ENCODE data around the gene MS4A12.
"Not testable (repeated sequence)": the region's sequence is repeated elsewhere in the genome, so short reads cannot be mapped to it uniquely, and the experiment has no call there.

The MS4A12 gene

DNA sequence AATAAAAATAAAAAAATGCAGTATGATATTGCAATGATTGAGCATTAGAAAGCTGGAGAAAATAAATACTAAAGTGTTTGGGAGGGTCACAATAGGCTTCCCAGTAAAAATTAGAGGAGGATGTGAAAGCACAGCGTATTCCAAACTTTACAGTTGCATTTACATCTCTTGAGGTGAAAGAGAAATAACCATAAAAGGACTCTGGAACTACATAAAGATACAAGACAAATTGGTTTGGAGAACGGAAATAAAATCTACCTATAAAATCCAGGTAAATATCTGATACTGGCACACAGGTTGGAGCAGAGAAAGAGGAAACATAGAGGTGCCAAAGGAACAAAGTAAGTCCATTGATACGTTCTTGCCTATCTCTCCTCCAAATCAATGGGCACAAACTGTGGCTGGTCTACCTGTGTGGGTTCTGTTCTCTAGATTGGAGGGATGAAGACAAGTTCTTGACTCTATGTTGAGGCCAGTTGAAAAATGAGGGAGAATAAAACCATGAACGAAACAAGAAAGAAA is at the start of gene MS4A12:
TSS of gene MS4A12 (plus strand) at position 291 of the 522 bp plus-strand sequence. CDS start 4,541 bp downstream, outside the sequence.
- H3K27ac ChIP-seq (ENCODE audit: poor library complexity, severe bottlenecking): no peak within 1 kb of the TSS
- TF ChIP-seq, protein P1, sequence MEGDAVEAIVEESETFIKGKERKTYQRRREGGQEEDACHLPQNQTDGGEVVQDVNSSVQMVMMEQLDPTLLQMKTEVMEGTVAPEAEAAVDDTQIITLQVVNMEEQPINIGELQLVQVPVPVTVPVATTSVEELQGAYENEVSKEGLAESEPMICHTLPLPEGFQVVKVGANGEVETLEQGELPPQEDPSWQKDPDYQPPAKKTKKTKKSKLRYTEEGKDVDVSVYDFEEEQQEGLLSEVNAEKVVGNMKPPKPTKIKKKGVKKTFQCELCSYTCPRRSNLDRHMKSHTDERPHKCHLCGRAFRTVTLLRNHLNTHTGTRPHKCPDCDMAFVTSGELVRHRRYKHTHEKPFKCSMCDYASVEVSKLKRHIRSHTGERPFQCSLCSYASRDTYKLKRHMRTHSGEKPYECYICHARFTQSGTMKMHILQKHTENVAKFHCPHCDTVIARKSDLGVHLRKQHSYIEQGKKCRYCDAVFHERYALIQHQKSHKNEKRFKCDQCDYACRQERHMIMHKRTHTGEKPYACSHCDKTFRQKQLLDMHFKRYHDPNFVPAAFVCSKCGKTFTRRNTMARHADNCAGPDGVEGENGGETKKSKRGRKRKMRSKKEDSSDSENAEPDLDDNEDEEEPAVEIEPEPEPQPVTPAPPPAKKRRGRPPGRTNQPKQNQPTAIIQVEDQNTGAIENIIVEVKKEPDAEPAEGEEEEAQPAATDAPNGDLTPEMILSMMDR (IDR thresholded peaks at IDR 0.05; ENCODE audit: poor library complexity, severe bottlenecking): no peak
- H3K4me3 ChIP-seq (ENCODE audit: severe bottlenecking): no peak within 1 kb of the TSS
- H3K36me3 ChIP-seq (ENCODE audit: low read depth): no peaks in the 10 kb centered on the region
- no peaks in the 10 kb centered on the region for H3K4me1 ChIP-seq (ENCODE audit: insufficient read depth, poor library complexity, severe bottlenecking)
- no peaks in the 10 kb centered on the region for H3K27me3 ChIP-seq (ENCODE audit: insufficient read depth, poor library complexity, severe bottlenecking)
- no peak for DNase-seq (ENCODE audit: low spot score)
- ATAC-seq (ENCODE audit: low read depth): no peak
- H3K9me3 ChIP-seq (ENCODE audit: severe bottlenecking): no peaks in the 10 kb centered on the region

- H3K36me3 ChIP-seq (ENCODE audit: low read depth): no peaks in the 10 kb centered on the region
- H3K4me3 ChIP-seq (ENCODE audit: severe bottlenecking): no peak overlapping the region
- TF ChIP-seq, protein P1 (IDR thresholded peaks at IDR 0.05; ENCODE audit: poor library complexity, severe bottlenecking): no peak
- H3K4me1 ChIP-seq (ENCODE audit: insufficient read depth, poor library complexity, severe bottlenecking): no peaks in the 10 kb centered on the region
- peaks cover 2% of the 10 kb centered on the region for H3K27me3 ChIP-seq (ENCODE audit: insufficient read depth, poor library complexity, severe bottlenecking)
- no peaks in the 10 kb centered on the region for H3K9me3 ChIP-seq (ENCODE audit: severe bottlenecking)
- no peak for ATAC-seq (ENCODE audit: low read depth)
- DNase-seq (ENCODE audit: low spot score): no peak
- H3K27ac ChIP-seq (ENCODE audit: poor library complexity, severe bottlenecking): no peak overlapping the region
These were observed 45.5 kb upstream of the MS4A12 start for GRCh38 chr11:60447070-60447469.

- no peak overlapping the region for H3K27ac ChIP-seq (ENCODE audit: poor library complexity, severe bottlenecking)
- H3K4me1 ChIP-seq (ENCODE audit: insufficient read depth, poor library complexity, severe bottlenecking): no peaks in the 10 kb centered on the region
- no peak for DNase-seq (ENCODE audit: low spot score)
- H3K36me3 ChIP-seq (ENCODE audit: low read depth): no peaks in the 10 kb centered on the region
- peaks cover 2% of the 10 kb centered on the region for H3K27me3 ChIP-seq (ENCODE audit: insufficient read depth, poor library complexity, severe bottlenecking)
- no peaks in the 10 kb centered on the region for H3K9me3 ChIP-seq (ENCODE audit: severe bottlenecking)
- H3K4me3 ChIP-seq (ENCODE audit: severe bottlenecking): no peak overlapping the region
- no peak for ATAC-seq (ENCODE audit: low read depth)
- TF ChIP-seq, protein P1 (IDR thresholded peaks at IDR 0.05; ENCODE audit: poor library complexity, severe bottlenecking): no peak
These were observed 44.7 kb upstream of the MS4A12 start for GRCh38 chr11:60447846-60448245.

GRCh38 chr11:60451185-60451584 is 41.4 kb upstream of the MS4A12 start:
- not testable (repeated sequence) for H3K27ac ChIP-seq (ENCODE audit: poor library complexity, severe bottlenecking); H3K36me3 ChIP-seq (ENCODE audit: low read depth); H3K27me3 ChIP-seq (ENCODE audit: insufficient read depth, poor library complexity, severe bottlenecking); DNase-seq (ENCODE audit: low spot score); H3K9me3 ChIP-seq (ENCODE audit: severe bottlenecking); ATAC-seq (ENCODE audit: low read depth); H3K4me3 ChIP-seq (ENCODE audit: severe bottlenecking); H3K4me1 ChIP-seq (ENCODE audit: insufficient read depth, poor library complexity, severe bottlenecking)

- Histone ChIP-seq H3K36me3 (ENCODE audit: low read depth) (no peaks in the 10 kb centered on the region), H3K27me3 (ENCODE audit: insufficient read depth, poor library complexity, severe bottlenecking) (no peaks in the 10 kb centered on the region), H3K4me3 (ENCODE audit: severe bottlenecking) (no peak overlapping the region), H3K27ac (ENCODE audit: poor library complexity, severe bottlenecking) (no peak overlapping the region), H3K9me3 (ENCODE audit: severe bottlenecking) (no peaks in the 10 kb centered on the region), H3K4me1 (ENCODE audit: insufficient read depth, poor library complexity, severe bottlenecking) (no peaks in the 10 kb centered on the region)
- no peak for DNase-seq (ENCODE audit: low spot score)
- no peak for ATAC-seq (ENCODE audit: low read depth)
- TF ChIP-seq, protein P1 (IDR thresholded peaks at IDR 0.05; ENCODE audit: poor library complexity, severe bottlenecking): no peak
These were observed 38.4 kb upstream of the MS4A12 start for GRCh38 chr11:60454212-60454611.
